A549 (cell line): ENCODE measurements around the gene LTF. TPM values are rescaled to one million over a fixed set of nuclear protein-coding genes. Genes with fewer than 3 reads are reported as not detected.

Experiments
- ATAC-seq, 2 experiments: fragments of 200-7000 bp in 1 of 2; fragments of >200 bp in 1 of 2; cut with Nextera tagmentation in 1 of 2; cut with Tn5 transposase in 1 of 2; 3 replicates each; pipeline versions ENCODE4 v1.8.0 to v1.9.1; 2018 to 2020; ENCODE audit warnings: mild to moderate bottlenecking in 1 of 2, moderate library complexity in 1 of 2
- CTCF ChIA-PET: fragments of 300-600 bp; sonication (Branson Sonifier 250); formaldehyde crosslinking; extraction: SDS; loops from one replicate; lab custom pipeline; 2021; ENCODE audit warnings: antibody characterized with exemption, inconsistent platforms; lab: Yijun Ruan, JAX
- POLR2A ChIA-PET: fragments of 350-600 bp; formaldehyde crosslinking; extraction: SDS; loops from one replicate; lab custom pipeline; 2021; ENCODE audit warnings: antibody characterized with exemption, inconsistent platforms; lab: Yijun Ruan, JAX
- DNase-seq, 2 experiments: peaks; one replicate each; pipeline versions ENCODE4 v3.0.0 to v3.0.0-alpha.2; 2011 to 2016; ENCODE audit warnings: low read depth in 1 of 2, low spot score in 1 of 2
- FAIRE-seq: peaks from 2 replicates; lab custom pipeline; 2011; peaks lifted over from hg19 to GRCh38; lab: Jason Lieb, UNC
- H3K27ac ChIP-seq, 2 experiments: fragments of >200 bp; sonication (Bioruptor Twin); formaldehyde crosslinking; 3 replicates each; pipeline ENCODE4 v1.5.1; 2016 to 2017
- H3K4me1 ChIP-seq: fragments of >200 bp; sonication (Bioruptor Twin); formaldehyde crosslinking; 3 replicates; pipeline ENCODE4 v1.6.1; 2016
- H3K4me2 ChIP-seq: fragments of >200 bp; sonication (Bioruptor Twin); formaldehyde crosslinking; 3 replicates; pipeline ENCODE4 v1.6.1; 2016
- H3K4me3 ChIP-seq: fragments of >200 bp; sonication (Bioruptor Twin); formaldehyde crosslinking; 3 replicates; pipeline ENCODE4 v1.5.1; 2016
- H3K9me3 ChIP-seq: fragments of >200 bp; sonication (Bioruptor Twin); formaldehyde crosslinking; 3 replicates; pipeline ENCODE4 v1.6.1; 2016
- CBX2 ChIP-seq: fragments of 200-600 bp; sonication (generic); IDR thresholded peaks from 2 replicates; pipeline ENCODE4 v1.6.1; 2016; ENCODE audit warnings: low read depth, mild to moderate bottlenecking, borderline replicate concordance
- CTCF ChIP-seq: fragments of >200 bp; sonication (Bioruptor Twin); formaldehyde crosslinking; IDR thresholded peaks from 3 replicates; pipeline ENCODE4 v1.5.1; 2016
- E2F6 ChIP-seq: IDR thresholded peaks from 2 replicates; pipeline ENCODE4 v1.6.1; 2012; ENCODE audit warnings: low read depth, borderline replicate concordance
- HDAC2 ChIP-seq: fragments of 200-600 bp; sonication (generic); IDR thresholded peaks from 2 replicates; pipeline ENCODE4 v1.6.1; 2016
- HMGXB4 ChIP-seq: fragments of 250-450 bp; sonication (Bioruptor Pico); IDR thresholded peaks from 2 replicates; pipeline ENCODE4 v1.5.0; 2021; ENCODE audit warnings: mild to moderate bottlenecking, moderate library complexity, borderline replicate concordance
- HOXA7 ChIP-seq: fragments of 250-450 bp; sonication (Bioruptor Pico); IDR thresholded peaks from 2 replicates; pipeline ENCODE4 v1.5.0; 2020; ENCODE audit warnings: mild to moderate bottlenecking, moderate library complexity
- HOXB5 ChIP-seq: fragments of 250-450 bp; sonication (Bioruptor Pico); IDR thresholded peaks from 2 replicates; pipeline ENCODE4 v1.5.0; 2020; ENCODE audit warnings: mild to moderate bottlenecking, moderate library complexity
- KDM1A ChIP-seq: fragments of 200-600 bp; sonication (generic); IDR thresholded peaks from 2 replicates; pipeline ENCODE4 v1.6.1; 2016; ENCODE audit warnings: low read depth, mild to moderate bottlenecking
- MAX ChIP-seq: IDR thresholded peaks from 2 replicates; pipeline ENCODE4 v1.6.1; 2012
- MAZ ChIP-seq: fragments of 150-350 bp; IDR thresholded peaks from 2 replicates; pipeline ENCODE4 v1.6.1; 2014; ENCODE audit warnings: antibody characterized with exemption, low read depth, low read length, borderline replicate concordance
- NFE2L2 ChIP-seq: fragments of 150-350 bp; conservative IDR thresholded peaks from 2 replicates; pipeline ENCODE4 v1.6.1; 2014; ENCODE audit warnings: low read length
- NPAS2 ChIP-seq: fragments of 250-450 bp; sonication (Bioruptor Pico); IDR thresholded peaks from 2 replicates; pipeline ENCODE4 v1.8.0; 2022; ENCODE audit warnings: mild to moderate bottlenecking, moderate library complexity, borderline replicate concordance
- RARB ChIP-seq: fragments of 250-450 bp; sonication (Bioruptor Pico); IDR thresholded peaks from 2 replicates; pipeline ENCODE4 v1.8.0; 2021; ENCODE audit warnings: mild to moderate bottlenecking, moderate library complexity
- REST ChIP-seq: fragments of 200-600 bp; sonication (generic); IDR thresholded peaks from 2 replicates; pipeline ENCODE4 v1.6.1; 2016; ENCODE audit warnings: antibody characterized with exemption, mild to moderate bottlenecking, moderate library complexity
- RNF2 ChIP-seq: fragments of 200-600 bp; sonication (generic); IDR thresholded peaks from 2 replicates; pipeline ENCODE4 v1.6.1; 2016; ENCODE audit warnings: low read depth, mild to moderate bottlenecking, antibody characterized with exemption, moderate library complexity, borderline replicate concordance
- TP53 ChIP-seq: fragments of 250-450 bp; sonication (Bioruptor Pico); IDR thresholded peaks from 2 replicates; pipeline ENCODE4 v1.5.0; 2021; ENCODE audit warnings: mild to moderate bottlenecking, moderate library complexity
- ZFP36 ChIP-seq: fragments of 450-650 bp; IDR thresholded peaks from 2 replicates; pipeline ENCODE4 v1.6.1; 2014; ENCODE audit warnings: borderline replicate concordance; ENCODE audit not compliant: partially characterized antibody
- WGBS: methylation state at CpG from one replicate; pipeline ENCODE4 v1.1.6; 2017; ENCODE audit errors: missing lambda C conversion rate; 5-methylcytosine and 5-hydroxymethylcytosine counted together
- polyA plus RNA-seq, 4 experiments: library from polyadenylated mRNA; depleted of rRNA in 3 of 4; stranded (reverse); fragments of >200 nt; fragmentation: RNase III in 1 of 4; extraction: RNeasy Plus Mini Kit Qiagen cat#74134 plus additional on column Dnase treatment in 1 of 4; gene quantifications; 2 replicates in 3 of 4; 3 replicates in 1 of 4; pipeline ENCODE4 v1.2.3, GENCODE V29; 2011 to 2017

The LTF gene
- polyA plus RNA-seq, 2 of the 4 experiments (the other 2 are of a cell fraction) = not detected

- TF ChIP-seq CTCF = peak; percentile 90
- no peak for TF ChIP-seq NPAS2 (CRISPR knock-in tag)
- TF ChIP-seq NFE2L2 = no peak
- peak; percentile 39; the same call in 1 of the 2 replicates for TF ChIP-seq MAX
- TF ChIP-seq TP53 (CRISPR knock-in tag) = no peak
- TF ChIP-seq MAZ = no peak
- TF ChIP-seq E2F6 = no peak
- TF ChIP-seq ZFP36 = no peak
- TF ChIP-seq HMGXB4 (CRISPR knock-in tag) = no peak
- no peak for TF ChIP-seq HDAC2
Observed at GRCh38 chr3:46488735-46489361, 24.1 kb upstream of the LTF start (continued).

- no peaks in the 10 kb centered on the region for H3K9me3 ChIP-seq
- H3K4me3 ChIP-seq = no peak overlapping the region
- no peak for TF ChIP-seq KDM1A
- TF ChIP-seq HOXA7 (CRISPR knock-in tag) = no peak
- no peak for TF ChIP-seq REST
- TF ChIP-seq HOXB5 (CRISPR knock-in tag) = no peak
- no peak for TF ChIP-seq CBX2
- no peak for TF ChIP-seq MAX
- TF ChIP-seq ZFP36 = no peak
- no peak for TF ChIP-seq RNF2
- TF ChIP-seq RARB (CRISPR knock-in tag) = no peak
- H3K4me2 ChIP-seq = no peak overlapping the region
- DNase-seq (no peak), FAIRE-seq (no peak), ATAC-seq (no peak)
- H3K4me1 ChIP-seq = no peaks in the 10 kb centered on the region
- CTCF ChIA-PET = interaction anchor here (0.7 to 7.0 kb wide), 3 partner anchors 73 to 144 kb away, joined by 4 to 100 read pairs (median 90); no protein-coding TSS in a partner anchor
- POLR2A ChIA-PET = no interaction called here
- no peak overlapping the region for H3K27ac ChIP-seq
- 55% methylated on average over 4 of the region's 4 CpGs for WGBS
Observed at GRCh38 chr3:46485779-46486175, 21.1 kb upstream of the LTF start.
